A673 (cell line): Measurements from ENCODE around the gene TRA2A. TPM values are rescaled to one million over a fixed set of nuclear protein-coding genes. Genes with fewer than 3 reads are reported as not detected.

ENCODE experiments used
- BruUV-seq: library from RNA; stranded (reverse); fragments of 400-500 nt; replicated peaks from 2 replicates; lab custom pipeline; 2021; lab: Mats Ljungman, UMichigan
- CTCF ChIA-PET: fragments of 300-600 bp; sonication (Branson Sonifier 250); formaldehyde crosslinking; loops from one replicate; lab custom pipeline; 2022; ENCODE audit warnings: antibody characterized with exemption; lab: Charles Lee
- POLR2A ChIA-PET: fragments of 300-600 bp; sonication (Branson Sonifier 250); formaldehyde crosslinking; loops from one replicate; lab custom pipeline; 2022; ENCODE audit warnings: antibody characterized with exemption; ENCODE audit not compliant: low non-redundant PET; lab: Charles Lee
- DNase-seq: peaks from one replicate; pipeline ENCODE4 v3.0.0-alpha.2; 2015; ENCODE audit warnings: low spot score
- H3K27ac ChIP-seq: fragments of 200-600 bp; sonication (generic); 2 replicates; pipeline ENCODE4 v1.5.1; 2016; ENCODE audit warnings: mixed run types, low read depth, mild to moderate bottlenecking, mixed read lengths, antibody characterized with exemption, low read length; ENCODE audit not compliant: poor library complexity, severe bottlenecking
- H3K27me3 ChIP-seq: fragments of 200-600 bp; sonication (generic); replicated peaks from 2 replicates; pipeline ENCODE4 v1.6.1; 2017; ENCODE audit warnings: mixed run types, low read depth, mild to moderate bottlenecking, mixed read lengths, antibody characterized with exemption, low read length; ENCODE audit not compliant: insufficient read depth, poor library complexity
- H3K36me3 ChIP-seq: fragments of 200-600 bp; sonication (generic); 2 replicates; pipeline ENCODE4 v1.6.1; 2016; ENCODE audit warnings: mixed run types, mild to moderate bottlenecking, mixed read lengths, antibody characterized with exemption, low read length; ENCODE audit not compliant: insufficient read depth, poor library complexity, severe bottlenecking
- H3K4me1 ChIP-seq: fragments of 200-600 bp; sonication (generic); 2 replicates; pipeline ENCODE4 v1.6.1; 2017; ENCODE audit warnings: mixed run types, mild to moderate bottlenecking, mixed read lengths, antibody characterized with exemption, low read length; ENCODE audit not compliant: insufficient read depth, poor library complexity, severe bottlenecking
- H3K4me3 ChIP-seq: fragments of 200-600 bp; sonication (generic); 2 replicates; pipeline ENCODE4 v1.5.1; 2016; ENCODE audit warnings: low read depth, mixed run types, mild to moderate bottlenecking, mixed read lengths, low read length; ENCODE audit not compliant: poor library complexity, severe bottlenecking
- H3K9me3 ChIP-seq: fragments of 200-600 bp; sonication (generic); 2 replicates; pipeline ENCODE4 v1.6.1; 2016; ENCODE audit warnings: mixed run types, low read depth, mild to moderate bottlenecking, mixed read lengths, antibody characterized with exemption, low read length; ENCODE audit not compliant: poor library complexity, severe bottlenecking
- CTCF ChIP-seq: fragments of 300-800, 200-600 bp; sonication (generic); conservative IDR thresholded peaks from 2 replicates; pipeline ENCODE4 v1.5.1; 2017; ENCODE audit warnings: low read depth, mild to moderate bottlenecking, antibody characterized with exemption, low read length, moderate library complexity, mixed read lengths
- EZH2 ChIP-seq: fragments of 200-600 bp; sonication (generic); IDR thresholded peaks from 2 replicates; pipeline ENCODE4 v1.6.1; 2017; ENCODE audit warnings: borderline replicate concordance, low read depth, mild to moderate bottlenecking, mixed read lengths, antibody characterized with exemption, low read length; ENCODE audit not compliant: poor library complexity, severe bottlenecking
- intact Hi-C: fragments of 100-400 bp; cut with micrococcal nuclease; formaldehyde crosslinking; loops from one replicate; pipeline ENCODE4 v1.10.0; 2022; ENCODE audit not compliant: unreplicated experiment
- total RNA-seq: library from RNA; stranded (reverse); gene quantifications from 2 replicates; pipeline ENCODE4 v1.2.3, GENCODE V29; 2021

The TRA2A gene
- total RNA-seq, 1 experiment from 2014 or later: 114 TPM

GRCh38 chr7:23456093-23456492, 75.7 kb downstream of the TRA2A start:
- H3K9me3 ChIP-seq: no peaks in the 10 kb centered on the region
- no peak for TF ChIP-seq CTCF
- no peak for TF ChIP-seq EZH2
- DNase-seq: no peak
- intact Hi-C loops: no loop called here
- no peak overlapping the region for H3K4me3 ChIP-seq
- BruUV-seq: no TSS peak
- ChIA-PET CTCF (no interaction called here), POLR2A (no interaction called here)
- H3K4me1 ChIP-seq: peaks cover 11% of the 10 kb centered on the region
- H3K36me3 ChIP-seq: peaks cover 5% of the 10 kb centered on the region
- no peak overlapping the region for H3K27ac ChIP-seq
- H3K27me3 ChIP-seq: no peaks in the 10 kb centered on the region

GRCh38 chr7:23454881-23455526, 76.8 kb downstream of the TRA2A start:
- BruUV-seq: no TSS peak
- no peak overlapping the region for H3K27ac ChIP-seq
- no peak for DNase-seq
- H3K4me1 ChIP-seq: peaks cover 22% of the 10 kb centered on the region
- H3K4me3 ChIP-seq: no peak overlapping the region
- TF ChIP-seq CTCF (no peak), EZH2 (no peak)
- CTCF ChIA-PET: no interaction called here
- POLR2A ChIA-PET: no interaction called here
- peaks cover 5% of the 10 kb centered on the region for H3K36me3 ChIP-seq
- no peaks in the 10 kb centered on the region for H3K27me3 ChIP-seq
- intact Hi-C loops: no loop called here
- no peaks in the 10 kb centered on the region for H3K9me3 ChIP-seq

Other genes starting within 250 kb of the TRA2A start
- 92.1 and 92.6 TPM in 2 replicates for gene MALSU1, start 232.6 kb downstream of the TRA2A start, total RNA-seq
- 75.3 and 85.4 TPM in 2 replicates for gene IGF2BP3, start 61.5 kb downstream of the TRA2A start, total RNA-seq
- gene CCDC126, start 65.4 kb upstream of the TRA2A start, total RNA-seq: 4.9 and 7.4 TPM in 2 replicates
- gene FAM221A, start 148.2 kb upstream of the TRA2A start, total RNA-seq: 8.2 and 12.0 TPM in 2 replicates
- 0.34 and 0.39 TPM in 2 replicates for gene STK31, start 178.2 kb upstream of the TRA2A start, total RNA-seq